Measurements from ENCODE around the gene EZH2.

Gene EZH2

DNA sequence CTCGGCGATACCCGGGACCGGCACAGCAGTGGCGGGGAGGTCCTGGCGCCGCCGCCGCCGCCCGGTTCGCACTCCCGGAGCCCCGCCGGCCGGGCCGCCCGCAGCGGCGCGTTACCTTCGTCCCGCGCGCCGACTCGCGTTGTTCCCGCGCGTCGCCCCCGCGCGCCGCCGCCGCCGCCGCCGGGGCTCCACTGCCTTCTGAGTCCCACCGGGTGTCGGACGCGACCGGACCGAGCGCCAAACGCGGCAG is at the start of gene EZH2:
EZH2 (minus strand) TSS at position 243 of the 250 bp plus-strand sequence. CDS start 36,993 bp downstream, outside the sequence.
- no peak for DNase-seq

DNA sequence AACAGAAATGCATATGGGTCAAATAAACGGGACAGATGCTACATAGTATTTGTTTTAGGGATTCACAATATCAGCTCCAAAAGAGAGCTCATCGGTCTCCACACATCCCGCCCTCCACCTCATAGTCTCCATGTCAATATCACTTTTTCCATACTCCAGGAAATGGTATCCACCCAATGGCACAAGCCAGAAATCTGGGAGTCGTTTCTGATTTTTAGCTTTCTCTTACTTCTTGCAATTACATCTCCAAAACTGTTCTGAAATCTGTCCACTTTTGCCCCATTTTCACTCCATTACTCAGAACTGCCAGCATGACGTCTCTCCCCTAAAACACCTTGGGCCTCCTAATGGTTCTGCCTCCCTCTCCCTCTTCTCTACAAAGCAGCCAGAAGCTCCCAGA is 47.4 kb upstream of the EZH2 start:
- no peak for DNase-seq

DNA sequence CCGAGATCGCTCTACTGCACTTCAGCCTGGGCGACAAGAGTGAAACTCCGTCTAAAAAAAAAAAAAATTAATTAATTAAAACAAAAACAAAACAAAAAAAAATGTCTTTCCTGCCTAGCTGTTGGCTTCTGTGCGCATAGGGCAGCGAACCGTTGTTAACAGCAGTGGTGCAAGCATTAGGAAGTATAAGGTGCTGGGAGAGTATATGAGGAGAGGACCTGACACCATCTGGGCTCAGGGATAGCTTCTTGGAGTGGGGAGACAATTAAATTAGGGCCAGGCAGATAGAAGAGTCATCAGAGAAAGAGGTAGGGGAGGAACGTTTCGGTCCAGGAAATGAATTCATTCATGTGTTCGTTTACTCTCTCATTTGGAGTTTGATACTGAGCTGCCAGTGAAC is 46.2 kb upstream of the EZH2 start:
- no peak for DNase-seq

DNA sequence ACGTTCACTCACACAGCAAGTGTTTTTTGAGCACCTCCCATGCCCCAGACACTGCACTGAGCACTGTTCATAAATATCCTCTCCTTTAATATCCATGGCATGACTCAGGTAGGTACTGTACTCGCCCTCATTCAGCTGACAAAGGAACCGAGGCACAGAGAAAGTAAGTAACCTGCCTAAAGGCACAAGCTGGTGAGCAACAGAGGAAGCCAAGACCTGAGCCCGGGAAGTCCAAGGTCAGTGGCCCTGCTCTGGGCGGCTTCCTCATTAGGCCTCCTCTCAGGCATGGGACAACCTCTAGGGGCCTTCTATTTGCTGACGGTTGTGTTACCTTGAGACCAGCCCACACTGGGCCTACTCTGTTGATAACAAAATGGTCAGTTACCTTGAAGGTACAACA is 45.1 kb upstream of the EZH2 start:
- no peak for DNase-seq

DNA sequence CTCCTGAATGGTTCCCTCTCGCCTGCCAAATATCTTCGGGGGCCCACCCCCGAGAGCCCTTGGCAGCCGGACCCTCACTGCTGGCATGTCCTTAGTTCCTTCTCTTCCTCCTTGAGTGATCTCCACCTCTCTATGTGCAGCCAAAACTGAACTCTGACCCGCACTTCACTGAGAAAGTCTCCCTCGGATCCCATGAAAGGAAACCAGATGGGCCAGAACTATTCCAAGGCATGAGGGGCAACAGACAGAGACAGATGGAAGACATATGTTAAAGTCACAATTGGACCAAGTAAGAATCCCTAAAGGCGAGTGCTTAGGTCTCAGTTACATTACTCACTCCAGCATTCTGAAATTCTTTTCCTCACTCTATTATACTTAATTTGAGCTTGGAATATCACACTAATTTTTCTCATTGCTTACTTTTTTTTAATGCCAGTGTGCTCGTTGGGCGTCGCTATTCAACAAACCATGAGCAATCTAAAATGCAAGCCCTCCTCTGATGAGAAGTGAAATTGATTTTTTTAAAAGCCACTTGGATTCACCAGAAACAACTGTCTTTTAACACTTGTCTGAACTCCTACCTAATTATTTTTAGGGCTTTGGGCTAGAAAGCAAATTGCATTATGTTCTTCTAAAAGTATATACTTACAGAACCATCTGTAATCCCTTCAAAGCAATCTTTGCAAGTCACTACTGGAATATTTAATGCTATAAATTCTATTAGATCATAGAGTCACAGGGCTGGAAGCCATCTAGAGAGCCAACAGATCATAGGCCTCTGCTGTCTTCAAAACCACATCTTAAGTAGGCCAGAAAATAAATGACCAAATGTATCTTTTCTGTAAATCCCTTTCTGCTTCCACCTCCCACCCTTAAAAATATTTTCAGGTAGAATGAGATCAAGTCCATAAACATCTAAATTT is 43.3 kb upstream of the EZH2 start:
- DNase-seq = no peak

DNA sequence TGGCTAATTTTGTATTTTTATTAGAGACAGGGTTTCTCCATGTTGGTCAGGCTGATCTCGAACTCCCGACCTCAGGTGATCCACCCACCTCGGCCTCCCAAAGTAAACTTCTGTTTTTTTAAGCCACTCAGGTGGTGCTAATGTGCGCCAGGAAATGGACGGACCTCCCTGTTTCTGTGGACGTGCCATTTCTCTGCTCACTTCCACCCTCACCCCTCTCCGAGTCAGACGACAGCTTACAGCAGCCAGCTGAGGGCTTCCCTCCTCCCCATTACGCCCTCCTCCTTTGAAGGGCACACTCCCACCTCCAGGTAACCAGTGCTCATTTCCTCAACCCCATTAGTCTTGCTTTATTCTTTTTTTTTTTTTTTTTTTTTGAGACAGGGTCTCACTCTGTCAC is 41.7 kb upstream of the EZH2 start:
- no peak for DNase-seq

DNA sequence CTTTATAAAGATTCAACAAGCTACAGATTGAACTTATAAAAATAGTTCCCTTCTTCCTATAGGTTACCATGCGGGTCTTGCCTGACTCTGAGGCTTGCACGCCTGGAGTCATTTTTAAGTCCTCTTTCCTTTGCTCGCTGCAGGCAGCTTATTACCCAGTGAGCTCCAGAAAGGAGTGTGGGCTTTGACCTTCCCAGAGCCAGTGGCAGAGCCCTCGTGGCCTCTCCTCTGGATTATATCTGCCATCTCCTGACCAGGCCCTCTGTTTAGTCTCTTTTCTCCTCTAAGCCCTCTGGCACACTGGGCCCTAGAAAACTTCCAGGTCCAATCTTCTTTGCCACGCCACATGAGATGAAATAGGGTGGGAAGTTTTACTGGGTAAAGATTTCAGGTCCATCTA is 39.9 kb upstream of the EZH2 start:
- DNase-seq = no peak

DNA sequence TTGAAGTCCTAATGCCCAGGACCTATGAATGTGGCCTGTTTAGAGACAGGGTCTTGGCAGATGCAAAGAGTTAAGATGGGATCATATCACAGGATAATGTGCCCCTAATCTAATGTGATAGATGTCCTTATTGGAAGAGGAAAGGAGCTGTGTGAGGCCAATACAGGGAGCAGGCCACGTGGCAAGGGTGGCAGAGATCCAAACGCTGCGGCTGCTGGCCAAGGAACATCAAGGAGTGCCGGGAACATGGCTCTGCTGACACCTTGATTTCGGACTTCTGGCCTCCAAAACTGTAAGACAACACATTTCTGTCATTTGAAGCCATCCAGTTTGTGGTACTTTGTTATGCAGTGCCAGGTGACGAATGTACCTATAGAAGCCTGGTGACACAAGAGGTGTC is 37.7 kb upstream of the EZH2 start:
- DNase-seq = no peak

DNA sequence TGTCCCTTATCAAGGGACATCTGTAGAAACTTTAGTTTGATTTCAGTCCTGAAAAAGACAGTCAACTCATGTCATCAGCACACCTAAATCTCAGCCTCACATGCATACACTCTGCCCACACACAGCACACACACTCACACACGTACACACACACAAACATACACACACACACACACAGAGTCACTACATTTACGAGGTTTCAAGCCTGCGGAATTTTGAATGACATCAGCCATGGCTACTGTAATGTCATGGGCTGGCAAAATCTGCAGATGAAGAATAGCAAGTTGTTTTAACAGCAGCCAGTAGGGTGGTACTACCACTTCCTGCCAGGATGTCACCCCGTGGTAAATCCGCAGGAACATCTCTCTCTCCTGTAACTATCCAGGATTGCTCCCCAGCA is 37.1 kb upstream of the EZH2 start:
- no peak for DNase-seq

DNA sequence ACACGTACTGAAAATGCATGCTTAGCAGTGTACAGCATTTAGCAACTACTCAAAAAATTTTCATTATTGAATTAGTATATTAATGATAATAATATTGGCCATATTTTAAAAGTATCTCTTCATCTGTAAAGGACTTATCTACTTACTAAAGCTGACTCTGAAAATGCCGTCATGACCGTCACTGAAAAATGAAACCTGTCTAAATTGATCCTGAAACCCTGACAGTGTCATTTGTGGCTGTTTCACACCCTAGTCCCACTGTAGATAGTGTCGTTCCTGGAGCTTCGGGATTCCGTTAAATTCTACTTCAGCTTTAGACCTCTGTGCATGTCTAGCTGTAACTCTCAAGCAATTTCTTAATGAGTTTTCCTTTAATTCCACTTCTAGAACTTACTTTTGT is 35.8 kb upstream of the EZH2 start:
- no peak for DNase-seq

DNA sequence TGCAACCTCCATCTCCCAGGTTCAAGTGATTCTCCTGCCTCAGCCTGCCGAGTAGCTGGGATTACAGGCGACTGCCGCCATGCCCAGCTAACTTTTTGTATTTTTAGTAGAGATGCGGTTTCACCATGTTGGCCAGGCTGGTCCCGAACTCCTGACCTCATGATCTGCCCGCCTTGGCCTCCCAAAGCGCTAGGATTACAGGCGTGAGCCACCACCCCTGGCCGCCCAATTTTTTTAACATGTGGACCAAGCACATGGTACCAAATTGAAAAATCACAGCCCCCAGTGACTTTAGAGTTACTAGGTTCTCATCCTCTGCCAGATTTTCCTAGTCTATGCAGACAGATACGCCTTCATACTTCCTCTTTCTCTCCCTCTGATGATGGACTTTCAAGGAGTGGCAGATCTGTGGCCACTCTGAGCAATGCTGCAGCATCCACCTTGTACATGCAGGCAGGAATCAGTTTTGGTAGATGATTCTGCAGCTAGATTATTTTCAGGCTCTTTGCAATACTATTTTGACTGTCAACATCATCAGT is 34.0 kb upstream of the EZH2 start:
- DNase-seq = no peak

DNA sequence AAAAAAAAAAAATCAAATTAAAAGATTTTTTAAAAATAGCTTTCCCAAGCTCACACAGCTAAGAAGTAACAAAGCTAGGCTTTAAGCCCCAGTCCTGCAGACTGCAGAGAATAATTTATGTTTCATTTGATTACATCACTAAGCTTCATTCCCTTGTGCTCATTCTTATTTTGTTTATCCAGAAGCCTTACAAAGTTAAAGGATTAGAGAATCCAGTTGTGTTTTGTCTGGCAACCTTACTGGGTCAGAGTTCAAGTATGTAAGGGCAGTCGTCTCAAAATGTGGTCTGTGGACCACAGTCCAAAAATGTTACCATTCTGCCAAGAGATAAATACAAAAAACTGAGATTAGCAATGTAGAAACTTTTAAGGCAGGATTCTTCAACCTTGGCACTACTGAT is 32.1 kb upstream of the EZH2 start:
- DNase-seq = no peak

DNA sequence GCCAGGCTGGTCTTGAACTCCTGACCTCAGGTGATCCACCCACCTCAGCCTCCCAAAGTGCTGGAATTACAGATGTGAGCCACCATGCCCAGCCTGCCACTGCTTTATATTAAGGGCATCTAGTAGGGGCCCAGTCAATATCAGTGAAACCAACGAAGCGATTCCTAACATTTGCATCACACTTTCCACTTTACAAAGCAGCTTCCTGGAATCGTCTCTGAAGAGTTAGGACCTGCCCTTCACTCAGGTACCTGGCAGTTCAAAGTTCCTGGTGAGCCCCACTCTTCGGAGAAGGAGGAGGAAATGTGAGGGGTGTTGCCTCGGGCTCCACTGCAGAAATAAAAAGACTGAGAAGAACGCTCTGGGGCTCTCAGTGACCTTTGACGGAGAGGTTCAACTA is 31.1 kb upstream of the EZH2 start:
- DNase-seq = no peak

DNA sequence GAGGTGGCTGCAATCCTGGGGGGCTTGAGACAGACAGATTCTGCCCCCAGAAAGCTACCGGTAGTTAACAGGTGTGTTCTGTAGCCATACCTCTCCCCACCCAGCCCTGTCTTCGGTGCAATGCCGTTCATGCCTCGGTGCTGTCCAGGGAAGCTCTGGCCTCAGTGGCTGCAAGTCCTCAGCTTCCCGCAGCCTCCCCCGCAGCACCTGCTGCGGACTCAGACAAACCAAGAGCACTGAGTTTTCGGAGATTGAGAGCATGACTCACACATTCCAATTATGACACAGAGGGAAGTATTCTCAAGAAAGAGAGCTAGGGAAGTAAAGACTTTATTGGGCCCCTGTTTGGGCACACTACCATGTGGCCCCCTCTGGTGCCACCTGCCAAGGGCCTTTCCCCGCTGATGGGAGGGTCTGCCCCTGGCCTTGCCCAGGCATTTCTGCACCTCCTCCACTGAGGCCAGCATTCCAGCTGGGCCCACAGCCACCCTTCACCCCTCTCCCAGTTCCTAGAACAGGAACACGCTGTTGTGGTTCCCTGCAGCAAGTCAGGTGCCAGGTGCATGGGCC is 30.2 kb upstream of the EZH2 start:
- DNase-seq = peak; percentile 34

DNA sequence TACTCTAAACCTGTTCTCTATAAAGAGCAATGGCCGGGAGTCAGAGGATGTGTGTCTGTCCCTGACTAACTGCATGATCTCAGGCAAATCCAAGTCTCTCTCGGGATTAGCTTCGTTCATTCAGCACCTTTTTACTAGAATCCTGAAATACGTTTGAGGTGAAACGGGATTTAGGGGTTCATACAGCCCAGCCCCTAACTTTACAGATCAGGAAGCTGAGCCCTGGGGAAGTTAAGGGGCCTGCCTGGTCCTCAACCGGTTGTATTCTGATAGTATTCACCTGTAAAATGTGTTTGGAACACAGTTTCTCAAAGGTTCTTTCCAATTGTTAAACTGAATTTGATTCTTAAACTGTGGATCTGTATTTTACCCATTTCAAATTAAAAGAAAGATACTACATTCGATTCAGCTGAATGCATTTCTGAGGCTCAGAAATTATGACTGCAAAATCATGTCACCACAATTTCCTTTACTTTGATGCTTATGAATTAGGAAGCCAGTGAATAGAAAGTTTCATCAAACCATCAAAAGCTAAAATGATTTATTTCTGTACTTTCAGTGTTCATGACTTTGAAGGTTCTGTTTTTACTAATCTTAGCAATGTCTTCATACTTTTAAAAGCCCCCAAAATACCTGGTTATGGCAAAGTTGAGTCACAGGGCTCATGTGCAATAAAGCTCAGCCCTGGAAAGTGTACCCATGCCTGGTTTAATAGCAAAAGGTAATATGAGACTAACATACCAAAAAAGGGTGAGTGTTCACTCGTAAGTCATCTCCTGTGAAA is 28.9 kb upstream of the EZH2 start:
- DNase-seq = no peak

DNA sequence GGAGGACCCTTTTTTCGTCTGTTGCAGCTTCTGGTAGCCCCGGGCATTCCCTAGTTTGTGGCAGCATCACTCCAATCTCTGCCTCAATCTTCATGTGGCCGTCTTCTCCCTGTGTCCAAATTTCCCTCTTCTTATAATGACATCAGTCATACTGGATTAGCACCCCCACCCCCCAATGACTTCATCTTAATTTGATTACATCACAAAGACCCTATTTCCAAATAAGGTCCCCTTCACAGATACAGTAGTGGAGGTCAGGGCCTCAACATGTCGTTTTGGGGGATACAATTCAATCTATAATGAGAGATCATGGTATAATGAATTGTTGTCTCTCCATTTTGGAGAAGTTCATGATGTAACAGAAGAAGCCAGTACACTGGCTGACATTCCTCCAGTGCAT is 28.1 kb upstream of the EZH2 start:
- no peak for DNase-seq

DNA sequence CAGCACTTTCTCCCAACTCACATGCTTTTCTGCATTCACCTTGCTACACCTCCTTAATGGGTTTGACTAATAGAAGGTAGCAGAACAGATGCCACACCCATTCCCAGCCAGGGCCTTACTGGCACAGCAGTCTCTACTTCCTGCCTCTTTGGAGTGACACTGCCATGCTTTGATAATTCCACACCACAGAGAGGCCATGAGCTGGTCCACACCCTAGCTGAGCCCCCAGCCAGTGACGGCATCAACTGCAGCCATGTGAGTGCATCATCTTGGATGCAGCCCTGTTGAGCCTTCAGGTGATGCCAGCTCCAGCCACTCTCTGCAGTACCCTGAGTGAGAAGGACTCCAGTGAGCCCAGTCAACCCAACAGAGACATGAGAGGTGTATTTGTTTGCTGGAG is 27.5 kb upstream of the EZH2 start:
- DNase-seq = peak; percentile 23

DNA sequence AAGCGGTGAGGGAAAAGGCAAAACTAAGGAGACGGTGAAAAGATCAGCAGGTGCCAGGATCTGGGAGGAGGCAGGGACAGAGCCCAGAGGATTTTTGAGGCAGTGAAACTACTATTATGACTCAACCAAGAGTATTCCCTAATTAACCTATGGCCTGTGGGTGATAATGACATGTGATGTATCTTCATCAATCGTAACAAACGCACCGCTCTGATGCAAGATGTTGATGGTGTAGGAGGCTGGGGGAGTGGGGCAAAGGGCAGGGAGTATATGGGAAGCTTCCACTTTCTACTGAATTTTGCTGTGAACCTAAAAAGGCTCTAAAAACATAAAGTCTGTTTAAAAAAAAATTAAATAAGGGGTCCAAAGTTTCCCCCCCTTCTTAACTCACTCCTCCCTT is 25.5 kb upstream of the EZH2 start:
- no peak for DNase-seq

DNA sequence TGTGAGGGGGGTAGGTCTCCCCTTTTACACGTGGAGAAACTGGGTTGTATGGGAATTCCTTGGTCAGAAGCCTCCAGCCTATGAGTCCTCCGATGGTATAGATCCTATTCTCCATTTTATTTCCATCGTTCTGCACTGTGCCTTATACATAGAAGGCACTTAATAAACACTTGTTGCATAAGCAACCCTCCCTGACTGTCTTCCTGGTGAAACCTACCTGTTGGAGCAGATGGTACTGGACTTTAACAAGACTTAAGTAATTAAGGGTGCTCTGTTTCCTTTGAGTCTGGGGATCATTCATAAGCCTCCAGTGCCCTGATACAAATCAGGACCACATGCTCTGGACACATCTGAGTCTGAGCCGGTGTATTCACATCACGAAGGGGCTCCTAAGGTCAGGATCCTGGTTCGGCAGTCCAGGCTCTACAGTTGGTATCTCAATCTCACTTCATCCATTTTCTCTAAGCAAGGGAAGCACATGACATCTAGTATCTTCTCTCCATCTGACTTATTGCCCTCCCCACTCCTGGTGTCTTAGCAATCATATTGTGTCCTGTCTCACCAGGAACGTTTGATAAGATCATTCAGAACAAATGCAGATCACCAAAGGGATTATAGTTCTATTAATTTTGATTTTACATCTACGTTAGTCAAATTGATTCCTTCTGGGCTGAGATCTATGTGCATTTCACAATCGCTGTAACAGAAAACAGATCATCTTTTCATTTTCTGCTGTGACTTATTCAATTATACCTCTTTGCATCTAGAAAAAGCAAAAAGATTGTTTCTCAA is 22.8 kb upstream of the EZH2 start:
- no peak for DNase-seq

DNA sequence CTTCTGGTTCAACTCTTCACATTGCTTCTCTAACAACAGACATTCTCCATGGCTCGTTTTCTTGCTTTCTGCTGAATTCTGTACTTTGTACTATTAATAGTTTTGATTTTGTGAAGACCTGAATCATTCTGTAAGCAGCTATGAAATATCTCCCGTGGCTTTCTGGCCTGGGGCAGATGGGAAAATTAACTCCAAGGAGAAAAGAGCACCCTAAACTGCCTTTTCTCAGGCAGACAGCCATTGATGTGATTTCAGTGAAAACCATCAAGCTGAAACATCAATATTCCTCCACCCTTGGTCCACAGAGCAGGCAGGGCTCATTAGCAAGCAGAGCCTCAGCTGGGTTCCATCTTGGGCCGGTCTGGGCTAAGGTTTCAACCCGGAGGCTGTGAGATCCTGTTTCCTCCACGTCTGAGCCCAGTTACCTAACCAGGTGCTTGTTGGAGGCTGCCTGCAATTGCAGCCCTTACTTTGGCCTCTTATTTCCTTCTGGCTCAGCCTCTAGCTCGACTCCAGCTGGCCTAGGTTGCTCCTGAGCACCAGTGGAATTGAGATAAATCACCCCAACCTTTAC is 21.1 kb upstream of the EZH2 start:
- no peak for DNase-seq

DNA sequence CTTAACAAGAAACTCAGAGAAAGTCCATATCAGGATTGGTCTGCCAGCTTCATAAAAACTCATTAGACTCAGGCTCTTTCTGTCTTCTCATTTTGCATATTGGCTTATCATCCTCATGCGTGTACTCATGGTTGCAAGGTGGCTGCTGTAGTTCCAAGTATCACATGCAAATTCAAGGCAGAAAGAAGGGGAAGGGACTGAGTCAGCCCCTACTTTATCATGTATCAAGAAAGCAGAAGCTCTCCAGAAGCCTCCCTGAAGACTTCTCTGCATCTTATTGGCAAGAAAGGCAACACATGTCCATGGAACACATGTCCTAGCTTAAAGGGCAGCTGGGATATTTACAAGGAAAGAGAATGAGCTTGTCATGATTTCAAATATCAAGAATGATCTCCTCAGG is 19.4 kb upstream of the EZH2 start:
- no peak for DNase-seq

DNA sequence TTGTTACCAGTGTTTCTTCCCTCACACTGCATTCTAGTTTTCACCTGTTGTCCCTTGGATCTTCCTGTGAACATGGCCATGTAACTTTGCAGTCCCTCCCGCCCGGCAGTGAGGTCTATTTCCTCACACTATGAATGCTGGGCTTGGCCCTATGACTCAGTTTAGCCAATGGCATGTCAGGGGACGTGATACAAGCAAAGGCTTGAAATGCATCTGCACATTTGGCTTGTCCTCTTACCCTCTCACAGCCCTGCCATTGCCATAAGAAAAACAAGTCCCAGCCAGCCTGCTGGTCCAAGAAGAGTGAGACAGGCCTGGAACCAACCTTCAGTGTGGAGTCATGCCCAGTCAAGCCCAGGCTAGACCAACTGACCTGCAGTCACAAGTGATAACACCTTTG is 17.1 kb upstream of the EZH2 start:
- no peak for DNase-seq

Data from activated T-cell treated with anti-CD3 and anti-CD28 coated beads, Interleukin-2, amount 50 U/mL, for 1 hour (primary cell).